Hepatocyte (in vitro differentiated cells): ENCODE results near the gene NAV2. TPM values are rescaled to one million over a fixed set of nuclear protein-coding genes. Genes with fewer than 3 reads are reported as not detected.

Experiments used
- DNase-seq: peaks from one replicate; pipeline ENCODE4 v3.0.0-alpha.2; 2016; ENCODE audit warnings: low spot score
- H2AFZ ChIP-seq: fragments of 200-600 bp; sonication (generic); 2 replicates; pipeline ENCODE4 v1.6.0; 2016; ENCODE audit warnings: antibody characterized with exemption, mild to moderate bottlenecking
- H3K27ac ChIP-seq: fragments of 200-600 bp; sonication (generic); 2 replicates; pipeline ENCODE4 v1.5.1; 2016; ENCODE audit warnings: mild to moderate bottlenecking
- H3K27me3 ChIP-seq: fragments of 200-600 bp; sonication (generic); 2 replicates; pipeline ENCODE4 v1.6.1; 2016
- H3K36me3 ChIP-seq: fragments of 200-600 bp; sonication (generic); replicated peaks from 2 replicates; pipeline ENCODE4 v1.5.1; 2016; ENCODE audit warnings: low read depth; ENCODE audit not compliant: insufficient read depth
- H3K4me1 ChIP-seq: fragments of 200-600 bp; sonication (generic); 2 replicates; pipeline ENCODE4 v1.5.1; 2016; ENCODE audit warnings: mild to moderate bottlenecking, moderate library complexity; ENCODE audit not compliant: insufficient read depth
- H3K4me2 ChIP-seq: fragments of 200-600 bp; sonication (generic); 2 replicates; pipeline ENCODE4 v1.6.0; 2016
- H3K4me3 ChIP-seq: fragments of 200-600 bp; sonication (generic); 2 replicates; pipeline ENCODE4 v1.5.1; 2016; ENCODE audit warnings: mild to moderate bottlenecking
- H3K79me2 ChIP-seq: fragments of 200-600 bp; sonication (generic); 2 replicates; pipeline ENCODE4 v1.6.0; 2017; ENCODE audit warnings: mild to moderate bottlenecking
- H3K9me2 ChIP-seq: fragments of 200-600 bp; sonication (generic); replicated peaks from 2 replicates; pipeline ENCODE4 v1.6.0; 2017; ENCODE audit warnings: mild to moderate bottlenecking; ENCODE audit not compliant: insufficient read depth
- H3K9me3 ChIP-seq: fragments of 200-600 bp; sonication (generic); 2 replicates; pipeline ENCODE4 v1.5.1; 2016; ENCODE audit warnings: low read depth, mild to moderate bottlenecking
- H4K20me1 ChIP-seq: fragments of 200-600 bp; sonication (generic); 2 replicates; pipeline ENCODE4 v1.6.0; 2016; ENCODE audit warnings: mild to moderate bottlenecking; ENCODE audit not compliant: insufficient read depth, poor library complexity, severe bottlenecking
- EZH2 ChIP-seq: fragments of 200-600 bp; sonication (generic); IDR thresholded peaks from 2 replicates; pipeline ENCODE4 v1.6.1; 2016; ENCODE audit warnings: antibody characterized with exemption, mild to moderate bottlenecking, borderline replicate concordance
- EZH2phosphoT487 ChIP-seq: fragments of 200-600 bp; sonication (generic); IDR thresholded peaks from one replicate; pipeline ENCODE4 v1.6.1; 2018; ENCODE audit warnings: antibody characterized with exemption, mild to moderate bottlenecking, low read depth, moderate library complexity; ENCODE audit not compliant: unreplicated experiment, severe bottlenecking
- WGBS: methylation state at CpG from one replicate; pipeline ENCODE4 v1.1.6; 2016; ENCODE audit warnings: low lambda C conversion rate; ENCODE audit errors: missing lambda C conversion rate; 5-methylcytosine and 5-hydroxymethylcytosine counted together
- polyA plus RNA-seq: library from polyadenylated mRNA; unstranded; fragments of >200 nt; fragmentation: Nextera tagmentation; extraction: Ambion mirVana; gene quantifications from 2 replicates; pipeline ENCODE4 v1.2.1, GENCODE V29; 2016
- total RNA-seq: library from RNA; depleted of rRNA; stranded (reverse); fragments of >200 nt; gene quantifications from 2 replicates; pipeline ENCODE4 v1.2.3, GENCODE V29; 2014
- TF ChIP-seq, protein P1 (sequence below): fragments of 200-600 bp; sonication (generic); IDR thresholded peaks from 2 replicates; pipeline ENCODE4 v1.5.1; 2016; ENCODE audit warnings: antibody characterized with exemption, mild to moderate bottlenecking; ENCODE audit not compliant: poor library complexity

The NAV2 gene
- total and polyA plus RNA-seq, 2 experiments from 2014 or later, result 23.7 to 30.8 TPM

GRCh38 chr11:19938866-19939265, 226.2 kb downstream of the NAV2 start:
- no peaks in the 10 kb centered on the region for H4K20me1 ChIP-seq
- no peak for TF ChIP-seq EZH2phosphoT487
- TF ChIP-seq EZH2, result no peak
- TF ChIP-seq, protein P1, sequence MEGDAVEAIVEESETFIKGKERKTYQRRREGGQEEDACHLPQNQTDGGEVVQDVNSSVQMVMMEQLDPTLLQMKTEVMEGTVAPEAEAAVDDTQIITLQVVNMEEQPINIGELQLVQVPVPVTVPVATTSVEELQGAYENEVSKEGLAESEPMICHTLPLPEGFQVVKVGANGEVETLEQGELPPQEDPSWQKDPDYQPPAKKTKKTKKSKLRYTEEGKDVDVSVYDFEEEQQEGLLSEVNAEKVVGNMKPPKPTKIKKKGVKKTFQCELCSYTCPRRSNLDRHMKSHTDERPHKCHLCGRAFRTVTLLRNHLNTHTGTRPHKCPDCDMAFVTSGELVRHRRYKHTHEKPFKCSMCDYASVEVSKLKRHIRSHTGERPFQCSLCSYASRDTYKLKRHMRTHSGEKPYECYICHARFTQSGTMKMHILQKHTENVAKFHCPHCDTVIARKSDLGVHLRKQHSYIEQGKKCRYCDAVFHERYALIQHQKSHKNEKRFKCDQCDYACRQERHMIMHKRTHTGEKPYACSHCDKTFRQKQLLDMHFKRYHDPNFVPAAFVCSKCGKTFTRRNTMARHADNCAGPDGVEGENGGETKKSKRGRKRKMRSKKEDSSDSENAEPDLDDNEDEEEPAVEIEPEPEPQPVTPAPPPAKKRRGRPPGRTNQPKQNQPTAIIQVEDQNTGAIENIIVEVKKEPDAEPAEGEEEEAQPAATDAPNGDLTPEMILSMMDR, result no peak
- no peaks in the 10 kb centered on the region for H3K27me3 ChIP-seq
- H3K79me2 ChIP-seq, result no peaks in the 10 kb centered on the region
- no peaks in the 10 kb centered on the region for H3K9me2 ChIP-seq
- H3K9me3 ChIP-seq, result no peaks in the 10 kb centered on the region
- no peaks in the 10 kb centered on the region for H3K4me1 ChIP-seq
- DNase-seq, result no peak
- WGBS, result 75% methylated on average over 4 of the region's 4 CpGs
- no peak overlapping the region for H3K4me3 ChIP-seq
- no peak overlapping the region for H2AFZ ChIP-seq
- no peak overlapping the region for H3K4me2 ChIP-seq
- no peaks in the 10 kb centered on the region for H3K36me3 ChIP-seq
- H3K27ac ChIP-seq, result no peak overlapping the region

DNA sequence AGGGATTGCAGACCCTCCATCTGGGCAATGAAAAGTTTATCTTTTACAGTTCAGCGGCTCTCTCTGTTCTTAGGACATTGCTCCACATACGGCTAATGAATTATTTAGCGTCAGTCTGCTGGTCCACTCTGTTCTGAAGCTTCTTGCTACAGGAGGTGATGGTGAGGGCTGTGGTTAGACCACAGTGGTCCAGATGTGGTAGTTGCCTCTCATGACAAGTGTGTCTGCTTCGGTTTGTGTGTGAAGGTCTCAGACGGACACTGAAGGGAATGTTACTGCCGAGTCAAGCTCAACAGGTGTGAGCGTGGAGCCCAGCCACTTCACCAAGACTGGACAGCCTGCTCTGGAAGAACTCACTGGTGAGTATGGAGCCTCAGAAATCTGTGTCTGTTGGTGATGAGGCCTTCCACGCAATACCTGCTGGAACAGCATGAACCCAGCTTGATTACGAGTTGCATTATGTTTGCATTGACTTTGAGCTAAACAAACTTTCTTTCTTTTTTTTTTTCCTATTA, 226.8 kb downstream of the NAV2 start:
- H3K4me3 ChIP-seq, result no peak overlapping the region
- H2AFZ ChIP-seq, result no peak overlapping the region
- H3K27ac ChIP-seq, result no peak overlapping the region
- WGBS, result 80% methylated on average over 9 of the region's 9 CpGs
- H3K4me1 ChIP-seq, result no peaks in the 10 kb centered on the region
- no peaks in the 10 kb centered on the region for H4K20me1 ChIP-seq
- no peaks in the 10 kb centered on the region for H3K9me3 ChIP-seq
- no peaks in the 10 kb centered on the region for H3K36me3 ChIP-seq
- H3K4me2 ChIP-seq, result no peak overlapping the region
- no peaks in the 10 kb centered on the region for H3K27me3 ChIP-seq
- no peaks in the 10 kb centered on the region for H3K79me2 ChIP-seq
- DNase-seq, result no peak
- H3K9me2 ChIP-seq, result no peaks in the 10 kb centered on the region
- TF ChIP-seq EZH2phosphoT487 (no peak), EZH2 (no peak)
- TF ChIP-seq, protein P1, result no peak

DNA sequence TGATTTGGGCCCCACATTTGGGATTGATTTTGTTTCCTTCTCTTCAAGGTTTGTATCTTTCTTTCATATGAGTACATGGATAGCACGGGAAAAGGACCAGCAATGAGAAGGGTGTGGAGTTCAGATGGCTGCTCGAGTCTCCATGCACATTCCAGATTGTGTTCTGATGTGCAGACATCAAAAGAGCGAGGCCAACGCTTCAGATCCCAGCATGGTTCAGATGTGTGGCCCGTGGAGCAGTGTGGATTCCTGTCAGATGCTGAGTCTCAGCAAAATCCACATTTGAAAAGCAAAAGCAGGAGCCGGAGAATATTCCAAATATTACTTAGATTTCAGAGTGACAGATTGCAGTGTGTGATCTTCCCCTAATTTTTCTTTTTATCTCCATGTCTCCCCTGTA, 228.2 kb downstream of the NAV2 start:
- TF ChIP-seq, protein P1, result no peak
- TF ChIP-seq EZH2phosphoT487, result no peak
- TF ChIP-seq EZH2, result no peak
- no peaks in the 10 kb centered on the region for H3K4me1 ChIP-seq
- H3K27me3 ChIP-seq, result no peaks in the 10 kb centered on the region
- H3K4me3 ChIP-seq, result no peak overlapping the region
- DNase-seq, result no peak
- no peaks in the 10 kb centered on the region for H3K36me3 ChIP-seq
- H2AFZ ChIP-seq, result no peak overlapping the region
- H4K20me1 ChIP-seq, result no peaks in the 10 kb centered on the region
- no peaks in the 10 kb centered on the region for H3K9me2 ChIP-seq
- H3K79me2 ChIP-seq, result no peaks in the 10 kb centered on the region
- no peak overlapping the region for H3K27ac ChIP-seq
- no peaks in the 10 kb centered on the region for H3K9me3 ChIP-seq
- H3K4me2 ChIP-seq, result no peak overlapping the region
- WGBS, result 81% methylated on average over 6 of the region's 6 CpGs
